GM06990 (cell line): ENCODE measurements around the gene RGS19.

ENCODE experiments used
- DNase-seq: peaks from one replicate; pipeline ENCODE4 v3.0.0-alpha.2; 2011; ENCODE audit not compliant: insufficient read length; ENCODE audit errors: extremely low read depth
- H3K27me3 ChIP-seq: replicated peaks from 2 replicates; pipeline ENCODE4 v1.6.0; 2011; ENCODE audit warnings: low read length; ENCODE audit not compliant: control insufficient read depth, insufficient read depth
- H3K36me3 ChIP-seq: 2 replicates; pipeline ENCODE4 v1.5.1; 2011; ENCODE audit warnings: low read length; ENCODE audit not compliant: control insufficient read depth, insufficient read depth
- H3K4me3 ChIP-seq: replicated peaks from 2 replicates; pipeline ENCODE4 v1.5.1; 2011; ENCODE audit warnings: low read depth, mild to moderate bottlenecking, control low read depth, low read length
- CTCF ChIP-seq: IDR thresholded peaks from 2 replicates; pipeline ENCODE4 v1.5.1; 2011; ENCODE audit warnings: low read length, control low read depth, mild to moderate bottlenecking, inconsistent platforms; ENCODE audit not compliant: insufficient read depth, poor library complexity, severe bottlenecking

RGS19 gene

DNA sequence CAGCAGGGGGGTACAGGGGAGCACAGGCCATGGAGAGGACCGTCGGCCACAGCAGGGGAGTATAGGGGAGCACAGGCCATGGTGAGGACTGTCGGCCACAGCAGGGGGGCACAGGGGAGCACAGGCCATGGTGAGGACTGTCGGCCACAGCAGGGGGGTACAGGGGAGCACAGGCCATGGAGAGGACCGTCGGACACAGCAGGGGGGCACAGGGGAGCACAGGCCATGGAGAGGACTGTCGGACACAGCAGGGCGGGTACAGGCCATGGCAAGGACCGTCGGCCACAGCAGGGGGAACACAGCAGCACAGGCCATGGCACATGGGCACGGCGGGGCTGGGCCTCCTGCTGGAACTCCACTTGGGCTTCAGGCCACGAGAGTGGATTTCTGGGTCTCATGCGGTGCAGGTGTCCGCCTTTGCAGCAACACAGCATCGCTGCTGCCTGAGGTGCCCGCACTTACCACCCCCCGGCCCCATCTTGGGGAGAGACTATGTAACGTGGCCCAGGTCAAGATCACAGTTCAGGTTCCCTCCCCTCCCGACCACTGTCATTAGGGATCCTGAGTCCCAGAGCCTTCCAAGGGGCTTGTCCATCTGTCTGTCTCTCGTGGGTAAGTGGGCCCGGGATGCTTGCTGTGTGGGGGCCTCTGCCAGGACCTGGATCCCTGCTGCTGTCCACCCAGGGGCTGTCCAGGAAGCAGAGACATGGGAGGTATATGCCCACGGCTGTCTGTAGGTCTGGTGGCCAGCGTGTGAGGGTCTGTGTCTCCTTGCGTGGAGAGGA lies 25.5 kb upstream of the RGS19 start:
- no peak for TF ChIP-seq CTCF
- Histone ChIP-seq H3K36me3 (no peaks in the 10 kb centered on the region), H3K4me3 (no peak overlapping the region), H3K27me3 (peaks cover 1% of the 10 kb centered on the region)
- no peak for DNase-seq

DNA sequence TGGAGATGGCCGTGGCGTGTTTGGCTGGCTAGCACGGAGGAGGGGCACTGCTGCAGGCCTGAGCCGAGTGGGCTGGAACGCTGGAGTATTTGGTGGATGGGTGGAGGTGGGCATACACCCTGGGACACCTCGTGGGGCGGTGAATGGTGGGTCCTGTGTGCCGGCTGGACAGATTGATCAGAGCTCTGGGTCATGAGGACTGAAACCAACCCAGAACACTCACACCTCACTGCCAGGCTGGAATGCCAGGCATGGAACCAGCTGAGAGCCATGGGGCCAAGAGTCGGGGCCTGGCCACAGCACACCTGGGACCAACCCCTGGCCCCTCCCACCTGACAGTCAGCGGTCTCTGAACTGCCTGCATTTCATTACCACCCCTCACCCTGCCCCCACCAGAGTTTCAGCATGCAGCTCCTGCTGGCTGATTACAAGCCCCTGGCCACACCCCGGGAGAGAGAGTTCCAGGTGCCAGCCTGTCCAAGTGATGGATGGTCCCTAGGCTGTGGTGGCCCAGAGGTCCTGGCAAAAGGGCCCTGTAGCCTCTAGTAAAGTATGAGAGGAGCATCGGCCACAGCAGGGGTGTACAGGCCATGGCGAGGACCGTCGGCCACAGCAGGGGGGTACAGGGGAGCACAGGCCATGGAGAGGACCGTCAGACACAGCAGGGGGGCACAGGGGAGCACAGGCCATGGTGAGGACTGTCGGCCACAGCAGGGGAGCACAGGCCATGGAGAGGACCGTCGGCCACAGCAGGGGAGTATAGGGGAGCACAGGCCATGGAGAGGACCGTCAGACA lies 24.8 kb upstream of the RGS19 start:
- no peak for DNase-seq
- H3K27me3 ChIP-seq, result peaks cover 1% of the 10 kb centered on the region
- no peak for TF ChIP-seq CTCF
- no peak overlapping the region for H3K4me3 ChIP-seq
- no peaks in the 10 kb centered on the region for H3K36me3 ChIP-seq

GRCh38 chr20:64102647-64103354 lies 23.5 kb upstream of the RGS19 start:
- no peak for DNase-seq

DNA sequence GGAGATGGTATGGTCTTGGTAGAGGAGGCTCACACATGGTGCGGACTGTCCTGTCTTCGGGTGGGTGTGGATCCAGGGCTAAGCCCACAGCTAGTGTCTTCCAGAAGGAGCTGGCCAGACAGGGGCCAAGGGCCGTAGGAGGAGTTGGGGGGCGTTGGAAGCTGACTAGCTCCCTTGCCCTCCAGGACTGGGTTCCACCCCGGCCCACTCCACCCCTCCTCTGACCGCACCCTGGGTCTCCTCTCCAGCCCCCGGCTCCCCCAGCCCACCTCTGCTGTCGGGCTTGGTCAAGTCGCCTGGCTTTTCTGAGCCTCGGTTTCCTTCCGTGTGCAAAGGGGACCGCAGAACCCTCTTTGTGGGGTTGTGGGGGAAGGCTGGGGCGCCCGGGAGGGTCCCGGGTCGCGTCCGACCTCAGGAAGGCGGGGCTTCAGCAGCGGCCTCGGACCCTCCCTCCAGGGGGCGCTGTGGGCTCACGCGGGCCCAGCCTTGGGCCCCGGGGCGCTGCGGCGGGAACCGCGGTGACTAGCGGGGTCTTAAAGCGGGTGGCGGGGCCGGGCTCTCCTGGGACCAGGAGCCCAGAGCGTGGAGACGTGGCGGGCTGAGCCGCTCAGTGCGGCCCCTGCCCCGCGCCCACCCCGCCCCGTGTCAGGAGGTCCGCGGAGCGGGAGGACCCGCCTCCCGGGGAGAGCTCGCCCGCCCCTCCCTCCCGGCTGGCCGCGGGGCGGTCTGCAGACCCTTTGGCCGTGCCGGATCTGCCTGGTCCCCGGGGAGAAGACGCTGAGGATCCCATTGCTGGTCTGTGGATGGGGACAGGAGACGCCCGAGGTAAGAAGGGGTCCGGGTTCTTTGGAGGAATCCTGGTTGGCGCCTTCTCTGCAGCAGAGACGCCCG lies 22.7 kb upstream of the RGS19 start:
- peaks cover 1% of the 10 kb centered on the region for H3K27me3 ChIP-seq
- H3K36me3 ChIP-seq, result no peaks in the 10 kb centered on the region
- DNase-seq, result peak; percentile 50
- peak; percentile 68 for TF ChIP-seq CTCF
- no peak overlapping the region for H3K4me3 ChIP-seq

More at GRCh38 chr20:64102647-64103354, 23.5 kb upstream of the RGS19 start:
- no peak for TF ChIP-seq CTCF
- no peak overlapping the region for H3K4me3 ChIP-seq
- H3K27me3 ChIP-seq, result peaks cover 1% of the 10 kb centered on the region
- no peaks in the 10 kb centered on the region for H3K36me3 ChIP-seq
